Measurements from ENCODE around the gene KCNMA1.

KCNMA1 gene

GRCh38 chr10:77637532-77638320, at the start of gene KCNMA1:
KCNMA1 (minus strand) TSS chr10:77637808.
- TF ChIP-seq GATA2 (IDR thresholded peaks at IDR 0.05; ENCODE audit: low read depth, low read length) (no peak), GATA3 (IDR thresholded peaks at IDR 0.05; ENCODE audit: low read depth, low read length) (no peak)

- TF ChIP-seq GATA3 (IDR thresholded peaks at IDR 0.05; ENCODE audit: low read depth, low read length) = no peak
- no peak for TF ChIP-seq GATA2 (IDR thresholded peaks at IDR 0.05; ENCODE audit: low read depth, low read length)
Observed at GRCh38 chr10:77686650-77687417, 49.2 kb upstream of the KCNMA1 start.

GRCh38 chr10:77686096-77686495, 48.5 kb upstream of the KCNMA1 start:
- TF ChIP-seq GATA2 (IDR thresholded peaks at IDR 0.05; ENCODE audit: low read depth, low read length) (no peak), GATA3 (IDR thresholded peaks at IDR 0.05; ENCODE audit: low read depth, low read length) (no peak)

- no peak for TF ChIP-seq GATA2 (IDR thresholded peaks at IDR 0.05; ENCODE audit: low read depth, low read length)
- no peak for TF ChIP-seq GATA3 (IDR thresholded peaks at IDR 0.05; ENCODE audit: low read depth, low read length)
Observed at GRCh38 chr10:77685432-77685831, 47.8 kb upstream of the KCNMA1 start.

GRCh38 chr10:77682393-77683087, 44.9 kb upstream of the KCNMA1 start:
- TF ChIP-seq GATA3 (IDR thresholded peaks at IDR 0.05; ENCODE audit: low read depth, low read length) (no peak), GATA2 (IDR thresholded peaks at IDR 0.05; ENCODE audit: low read depth, low read length) (no peak)

GRCh38 chr10:77681839-77682238, 44.2 kb upstream of the KCNMA1 start:
- TF ChIP-seq GATA2 (IDR thresholded peaks at IDR 0.05; ENCODE audit: low read depth, low read length) (no peak), GATA3 (IDR thresholded peaks at IDR 0.05; ENCODE audit: low read depth, low read length) (no peak)

- no peak for TF ChIP-seq GATA2 (IDR thresholded peaks at IDR 0.05; ENCODE audit: low read depth, low read length)
- no peak for TF ChIP-seq GATA3 (IDR thresholded peaks at IDR 0.05; ENCODE audit: low read depth, low read length)
Observed at GRCh38 chr10:77680811-77681210, 43.2 kb upstream of the KCNMA1 start.

- TF ChIP-seq GATA2 (IDR thresholded peaks at IDR 0.05; ENCODE audit: low read depth, low read length) (no peak), GATA3 (IDR thresholded peaks at IDR 0.05; ENCODE audit: low read depth, low read length) (no peak)
Observed at GRCh38 chr10:77680065-77680464, 42.5 kb upstream of the KCNMA1 start.

GRCh38 chr10:77679217-77679616, 41.6 kb upstream of the KCNMA1 start:
- no peak for TF ChIP-seq GATA2 (IDR thresholded peaks at IDR 0.05; ENCODE audit: low read depth, low read length)
- TF ChIP-seq GATA3 (IDR thresholded peaks at IDR 0.05; ENCODE audit: low read depth, low read length) = no peak

GRCh38 chr10:77678146-77678545, 40.5 kb upstream of the KCNMA1 start:
- no peak for TF ChIP-seq GATA2 (IDR thresholded peaks at IDR 0.05; ENCODE audit: low read depth, low read length)
- no peak for TF ChIP-seq GATA3 (IDR thresholded peaks at IDR 0.05; ENCODE audit: low read depth, low read length)

- TF ChIP-seq GATA2 (IDR thresholded peaks at IDR 0.05; ENCODE audit: low read depth, low read length) (no peak), GATA3 (IDR thresholded peaks at IDR 0.05; ENCODE audit: low read depth, low read length) (no peak)
Observed at GRCh38 chr10:77675347-77675746, 37.7 kb upstream of the KCNMA1 start.

- TF ChIP-seq GATA2 (IDR thresholded peaks at IDR 0.05; ENCODE audit: low read depth, low read length) = no peak
Observed at GRCh38 chr10:77673515-77674140, 36.0 kb upstream of the KCNMA1 start.

- TF ChIP-seq GATA3 (IDR thresholded peaks at IDR 0.05; ENCODE audit: low read depth, low read length) = no peak
Observed at GRCh38 chr10:77673101-77673500, 35.5 kb upstream of the KCNMA1 start.

- TF ChIP-seq GATA3 (IDR thresholded peaks at IDR 0.05; ENCODE audit: low read depth, low read length) (no peak), GATA2 (IDR thresholded peaks at IDR 0.05; ENCODE audit: low read depth, low read length) (no peak)
Observed at GRCh38 chr10:77671594-77672252, 34.1 kb upstream of the KCNMA1 start.

Data from SH-SY5Y (cell line).